ENCODE data around the gene NIPA2.

DNA sequence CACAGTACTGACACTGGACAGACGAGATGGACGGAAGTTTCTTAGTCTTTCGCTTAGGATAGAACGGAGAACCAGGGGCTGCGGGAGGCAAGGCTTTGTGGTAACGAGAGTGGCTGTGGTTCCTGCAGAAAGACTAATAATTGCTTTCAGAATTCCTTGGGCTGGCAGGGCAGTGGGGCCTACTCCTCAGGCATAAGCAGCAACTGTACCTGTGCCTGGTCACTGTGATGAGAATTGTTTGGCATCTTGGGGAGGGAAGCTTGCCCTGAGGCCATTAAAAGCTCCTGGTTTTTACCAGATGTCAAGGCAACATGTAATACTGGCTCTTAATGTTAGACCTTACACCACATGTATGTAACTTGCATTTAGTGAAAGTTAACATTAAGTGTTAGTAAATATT, 7.6 kb downstream of the NIPA2 start:
- TF ChIP-seq, protein P1, sequence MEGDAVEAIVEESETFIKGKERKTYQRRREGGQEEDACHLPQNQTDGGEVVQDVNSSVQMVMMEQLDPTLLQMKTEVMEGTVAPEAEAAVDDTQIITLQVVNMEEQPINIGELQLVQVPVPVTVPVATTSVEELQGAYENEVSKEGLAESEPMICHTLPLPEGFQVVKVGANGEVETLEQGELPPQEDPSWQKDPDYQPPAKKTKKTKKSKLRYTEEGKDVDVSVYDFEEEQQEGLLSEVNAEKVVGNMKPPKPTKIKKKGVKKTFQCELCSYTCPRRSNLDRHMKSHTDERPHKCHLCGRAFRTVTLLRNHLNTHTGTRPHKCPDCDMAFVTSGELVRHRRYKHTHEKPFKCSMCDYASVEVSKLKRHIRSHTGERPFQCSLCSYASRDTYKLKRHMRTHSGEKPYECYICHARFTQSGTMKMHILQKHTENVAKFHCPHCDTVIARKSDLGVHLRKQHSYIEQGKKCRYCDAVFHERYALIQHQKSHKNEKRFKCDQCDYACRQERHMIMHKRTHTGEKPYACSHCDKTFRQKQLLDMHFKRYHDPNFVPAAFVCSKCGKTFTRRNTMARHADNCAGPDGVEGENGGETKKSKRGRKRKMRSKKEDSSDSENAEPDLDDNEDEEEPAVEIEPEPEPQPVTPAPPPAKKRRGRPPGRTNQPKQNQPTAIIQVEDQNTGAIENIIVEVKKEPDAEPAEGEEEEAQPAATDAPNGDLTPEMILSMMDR (conservative IDR thresholded peaks at IDR 0.05; ENCODE audit: low read depth, low read length): no peak
- TF ChIP-seq EZH2 (IDR thresholded peaks at IDR 0.05; ENCODE audit: borderline replicate concordance, low read depth, low read length, poor library complexity, severe bottlenecking): no peak
